LNCaP clone FGC (cell line): Measurements from ENCODE around the gene PTPN14.

Experiments
- DNase-seq: peaks from one replicate; pipeline ENCODE4 v3.0.0-alpha.2; 2011; ENCODE audit warnings: low read depth
- H3K4me3 ChIP-seq: 2 replicates; pipeline ENCODE4 v1.5.1; 2011; ENCODE audit warnings: mild to moderate bottlenecking, low read depth, low read length, control low read depth
- CTCF ChIP-seq: IDR thresholded peaks from 2 replicates; pipeline ENCODE4 v1.5.1; 2012; ENCODE audit warnings: mild to moderate bottlenecking; ENCODE audit not compliant: control insufficient read depth, insufficient read depth; ENCODE audit errors: extremely low read depth

The PTPN14 gene

DNA sequence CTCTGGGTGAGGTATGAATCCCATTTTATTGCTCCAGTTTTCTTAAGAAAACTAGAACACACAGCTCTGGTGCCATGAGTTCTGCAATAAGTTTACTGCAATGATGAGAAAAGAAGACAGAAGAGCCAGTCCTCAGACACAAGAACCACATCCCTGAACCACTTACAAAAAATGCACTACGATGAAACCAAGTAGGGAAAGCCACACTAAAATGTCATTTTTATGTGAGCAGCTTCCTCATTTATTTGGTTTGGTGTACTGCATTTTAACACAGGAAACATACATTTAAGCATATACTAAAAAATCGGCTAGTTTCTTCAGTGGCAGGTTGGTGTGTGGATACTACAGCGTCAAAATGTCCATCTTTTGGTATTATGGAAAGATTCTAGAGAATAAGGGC is 95.9 kb downstream of the PTPN14 start:
- H3K4me3 ChIP-seq, result no peak overlapping the region
- no peak for DNase-seq
- TF ChIP-seq CTCF, result no peak

DNA sequence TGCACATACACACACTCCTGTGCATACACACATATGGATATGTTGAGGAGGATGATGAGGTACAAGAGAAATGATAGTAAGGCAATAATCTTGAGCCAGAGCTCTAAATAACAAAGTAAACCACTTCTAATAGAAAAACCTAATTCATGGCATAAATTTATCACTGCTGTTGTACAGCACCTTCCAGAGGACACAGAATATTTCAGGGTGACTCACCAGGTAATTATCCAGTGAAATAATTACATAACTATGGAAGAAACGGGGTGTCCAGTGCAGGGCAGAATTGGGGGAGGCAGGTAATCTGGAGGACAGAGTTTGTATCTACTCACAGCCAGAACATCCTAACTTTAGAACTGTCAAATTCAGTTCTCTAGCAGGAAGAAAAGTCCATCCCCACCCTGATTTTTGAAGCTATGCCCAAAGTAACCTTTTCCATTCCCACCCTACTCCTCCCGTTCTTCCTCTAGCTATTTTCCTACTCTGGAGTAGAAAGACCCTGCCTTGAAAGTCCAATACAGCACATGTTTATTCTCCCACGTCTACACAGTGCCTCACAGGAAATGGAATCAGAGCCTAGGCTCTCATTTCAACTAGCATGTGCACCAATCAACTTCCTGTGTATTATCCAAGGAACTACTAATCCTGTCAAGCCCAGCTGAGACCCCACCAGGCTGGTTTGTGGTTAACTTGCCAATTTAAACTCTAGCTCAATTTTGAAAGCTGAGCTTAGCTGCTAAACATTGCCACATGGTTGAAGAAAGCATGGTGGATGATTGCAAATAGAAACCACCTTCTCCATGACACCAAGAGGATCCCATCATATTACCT is 96.6 kb downstream of the PTPN14 start:
- no peak overlapping the region for H3K4me3 ChIP-seq
- no peak for TF ChIP-seq CTCF
- DNase-seq, result no peak

- TF ChIP-seq CTCF, result no peak
- DNase-seq, result no peak
Measured at GRCh38 chr1:214453109-214453722, 98.2 kb downstream of the PTPN14 start.

GRCh38 chr1:214452152-214452784 is 99.1 kb downstream of the PTPN14 start:
- TF ChIP-seq CTCF, result no peak
- DNase-seq, result no peak

More at GRCh38 chr1:214453109-214453722, 98.2 kb downstream of the PTPN14 start:
- H3K4me3 ChIP-seq, result no peak overlapping the region

GRCh38 chr1:214451596-214451995 is 99.8 kb downstream of the PTPN14 start:
- TF ChIP-seq CTCF, result no peak
- DNase-seq, result no peak
- no peak overlapping the region for H3K4me3 ChIP-seq

More at GRCh38 chr1:214452152-214452784, 99.1 kb downstream of the PTPN14 start:
- no peak overlapping the region for H3K4me3 ChIP-seq

GRCh38 chr1:214449371-214449770 is 102.0 kb downstream of the PTPN14 start:
- no peak for DNase-seq
- no peak overlapping the region for H3K4me3 ChIP-seq
- no peak for TF ChIP-seq CTCF
